Measurements from ENCODE around the gene ADGRA3.

The ADGRA3 gene

DNA sequence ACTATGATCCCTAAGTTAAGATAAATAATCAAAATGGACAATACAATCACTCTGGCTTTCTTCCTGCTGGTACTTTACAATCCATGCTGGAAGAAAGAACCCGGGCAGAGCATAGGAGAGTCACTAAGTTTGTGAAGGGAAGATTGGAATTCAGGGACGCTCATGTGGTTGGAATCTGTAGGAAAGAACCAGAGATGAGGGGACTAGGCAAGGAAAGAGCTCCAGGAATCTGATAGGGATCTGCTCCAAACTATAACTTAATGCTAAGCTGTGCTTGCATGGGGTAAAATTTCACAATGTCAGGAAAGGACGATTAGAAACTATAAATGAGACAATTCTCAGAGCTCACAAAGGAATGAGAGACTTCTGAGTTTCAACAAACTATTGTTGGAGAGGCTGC, 167.5 kb downstream of the ADGRA3 start:
- no peak for DNase-seq

DNA sequence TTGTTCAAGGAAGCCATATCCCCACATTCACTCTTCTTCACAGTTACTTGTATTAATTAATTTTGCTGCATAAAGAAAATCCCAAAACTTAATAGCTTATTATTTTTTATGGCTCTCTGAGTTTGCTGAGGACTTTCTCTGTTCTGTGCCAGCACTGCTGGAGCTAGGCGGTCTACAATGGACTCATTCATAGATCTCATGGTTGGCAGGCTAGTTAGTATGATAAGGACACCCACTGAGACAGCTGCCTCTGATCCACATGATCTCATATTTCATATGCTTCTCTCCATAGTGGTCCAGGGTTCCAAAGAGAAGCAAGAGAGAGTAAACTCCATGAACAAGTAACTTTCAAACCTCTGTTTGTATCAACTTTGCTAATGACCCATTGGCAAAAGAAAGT, 170.2 kb downstream of the ADGRA3 start:
- DNase-seq: no peak

DNA sequence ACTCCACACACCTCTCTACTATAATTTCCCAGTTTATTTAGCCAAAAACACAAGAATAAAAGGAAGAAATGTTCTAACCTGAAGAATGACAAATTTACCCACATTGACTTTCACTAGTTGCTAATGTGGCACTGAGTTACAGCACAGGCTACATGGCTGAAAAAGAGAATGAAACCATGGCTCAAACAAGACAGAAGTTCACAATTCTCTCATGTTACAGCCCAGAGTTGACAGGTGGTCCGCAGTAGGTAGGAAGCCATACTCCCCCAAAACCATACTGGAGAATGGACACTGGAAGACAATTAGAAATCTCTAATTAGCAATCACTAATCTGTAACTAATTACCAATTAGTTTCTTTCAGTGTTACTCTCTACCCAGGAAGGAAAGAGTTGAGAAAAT, 170.8 kb downstream of the ADGRA3 start:
- no peak for DNase-seq

DNA sequence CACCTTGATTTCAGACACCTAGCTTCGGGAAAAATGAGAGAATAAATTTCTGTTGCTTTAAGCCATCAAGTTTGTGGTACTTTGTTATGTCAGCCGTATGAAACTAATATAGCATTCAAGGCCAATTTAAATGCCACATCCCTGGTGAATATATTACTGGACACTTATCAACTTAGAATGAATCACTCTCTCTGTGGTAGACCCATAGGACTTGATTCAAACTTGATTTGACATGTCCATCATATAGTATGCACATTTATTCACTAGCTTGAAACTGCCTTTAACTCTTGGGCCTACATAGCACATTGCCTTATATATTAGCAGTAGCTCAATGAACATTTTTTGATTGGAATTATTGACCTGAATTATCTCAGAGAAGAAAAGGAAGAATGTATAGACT, 172.3 kb downstream of the ADGRA3 start:
- DNase-seq: no peak

DNA sequence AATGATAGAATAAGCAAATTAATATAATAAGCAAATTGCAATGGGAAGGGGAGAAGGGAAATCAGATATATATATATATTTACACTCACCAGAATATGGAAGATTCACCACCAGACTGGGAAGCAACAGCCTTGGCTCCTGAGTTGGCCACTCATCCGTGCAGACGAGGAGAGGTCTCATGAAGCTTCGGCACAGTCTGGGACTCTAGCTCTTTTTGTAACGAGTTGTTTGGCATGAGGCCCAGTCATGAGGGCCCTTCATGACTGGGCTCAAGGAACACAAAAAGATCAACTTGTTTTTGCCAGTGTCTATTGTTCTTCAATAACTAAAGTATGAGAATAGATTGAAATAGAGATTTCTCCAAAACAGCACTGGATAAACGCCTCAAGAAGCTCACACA, 176.4 kb downstream of the ADGRA3 start:
- no peak for DNase-seq

DNA sequence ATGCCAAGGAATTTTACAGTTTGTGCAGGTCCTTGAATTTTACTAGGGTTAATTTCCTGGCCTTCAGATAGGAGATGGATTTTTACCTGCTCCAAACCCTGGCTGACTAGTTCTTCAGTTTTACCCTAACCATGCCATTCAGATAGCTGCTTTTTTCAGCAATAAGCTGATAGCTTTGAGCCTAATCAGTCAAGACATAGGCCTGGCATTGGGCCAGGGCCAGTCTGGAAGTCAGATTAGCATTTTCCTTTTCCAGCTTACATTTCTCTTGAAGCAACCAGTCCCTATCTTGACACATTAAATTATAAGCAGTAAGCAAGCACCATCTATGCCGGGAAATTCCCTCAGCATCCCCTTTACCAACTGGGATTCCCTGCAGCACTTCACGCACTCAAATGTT, 177.1 kb downstream of the ADGRA3 start:
- DNase-seq: no peak
